NCI-H748 treated with DMSO at 0.1 percent for 48 hours (cell line): Measurements from ENCODE around the gene BPIFB3.
"Not testable (repeated sequence)": the region's sequence is repeated elsewhere in the genome, so short reads cannot be mapped to it uniquely, and the experiment has no call there.

ENCODE experiments used
- DNase-seq: peaks from one replicate; lab custom pipeline; 2025; lab: John Stamatoyannopoulos, UW

BPIFB3 gene

GRCh38 chr20:33028875-33029274, 24.8 kb upstream of the BPIFB3 start:
- DNase-seq: no peak

GRCh38 chr20:33030076-33030475, 23.6 kb upstream of the BPIFB3 start:
- no peak for DNase-seq

- DNase-seq: no peak
Observed at GRCh38 chr20:33030569-33030968, 23.1 kb upstream of the BPIFB3 start.

- no peak for DNase-seq
Observed at GRCh38 chr20:33031531-33031930, 22.2 kb upstream of the BPIFB3 start, which contains the start of gene BPIFB6. Gene BPIFB6 (plus strand): TSS chr20:33031648. CDS start chr20:33031648, 0 bp downstream.

GRCh38 chr20:33032555-33032954, 21.1 kb upstream of the BPIFB3 start:
- DNase-seq: no peak

- no peak for DNase-seq
Observed at GRCh38 chr20:33033381-33033780, 20.3 kb upstream of the BPIFB3 start.

- DNase-seq: no peak
Observed at GRCh38 chr20:33034115-33034514, 19.6 kb upstream of the BPIFB3 start.

GRCh38 chr20:33034901-33035492, 18.7 kb upstream of the BPIFB3 start:
- DNase-seq: no peak

GRCh38 chr20:33037456-33037855, 16.2 kb upstream of the BPIFB3 start:
- no peak for DNase-seq

- DNase-seq: no peak
Observed at GRCh38 chr20:33038243-33038642, 15.5 kb upstream of the BPIFB3 start.

- DNase-seq: no peak
Observed at GRCh38 chr20:33042430-33042829, 11.3 kb upstream of the BPIFB3 start.

GRCh38 chr20:33042983-33043730, 10.5 kb upstream of the BPIFB3 start:
- DNase-seq: no peak

GRCh38 chr20:33043731-33044181, 9.9 kb upstream of the BPIFB3 start:
- no peak for DNase-seq

- not testable (repeated sequence) for DNase-seq
Observed at GRCh38 chr20:33045129-33045721, 8.5 kb upstream of the BPIFB3 start.

GRCh38 chr20:33046412-33046811, 7.3 kb upstream of the BPIFB3 start:
- DNase-seq: no peak

- DNase-seq: no peak
Observed at GRCh38 chr20:33051333-33051732, 2.4 kb upstream of the BPIFB3 start.

- DNase-seq: no peak
Observed at GRCh38 chr20:33054381-33054780, 678 bp downstream of the BPIFB3 start.

GRCh38 chr20:33054791-33055190, 1.1 kb downstream of the BPIFB3 start:
- DNase-seq: no peak

GRCh38 chr20:33059136-33059535, 5.4 kb downstream of the BPIFB3 start:
- no peak for DNase-seq

- DNase-seq: no peak
Observed at GRCh38 chr20:33059741-33060390, 6.2 kb downstream of the BPIFB3 start.

GRCh38 chr20:33061658-33062028, 7.9 kb downstream of the BPIFB3 start:
- DNase-seq: no peak

- DNase-seq: no peak
Observed at GRCh38 chr20:33062105-33062824, 8.6 kb downstream of the BPIFB3 start.
